IMR-90 (cell line): ENCODE data around the gene OR10J1.

Experiments used
- CTCF ChIP-seq: conservative IDR thresholded peaks from 2 replicates; pipeline ENCODE4 v1.5.1; 2012; ENCODE audit warnings: mild to moderate bottlenecking, low read depth, low read length, improper control_type of control experiment
- FOS ChIP-seq: fragments of 150-350 bp; IDR thresholded peaks from 2 replicates; pipeline ENCODE4 v1.6.1; 2016; ENCODE audit warnings: low read depth, low read length
- MAZ ChIP-seq: IDR thresholded peaks from 2 replicates; pipeline ENCODE4 v1.6.1; 2012; ENCODE audit warnings: low read depth, mild to moderate bottlenecking, low read length, improper control_type of control experiment, moderate library complexity, borderline replicate concordance
- NFE2L2 ChIP-seq: fragments of 150-350 bp; IDR thresholded peaks from 2 replicates; pipeline ENCODE4 v1.6.1; 2016; ENCODE audit warnings: low read depth, mild to moderate bottlenecking, low read length
- POLR2A ChIP-seq: IDR thresholded peaks from 2 replicates; pipeline ENCODE4 v1.6.1; 2012; ENCODE audit warnings: mild to moderate bottlenecking, low read depth, low read length
- RAD21 ChIP-seq: IDR thresholded peaks from 2 replicates; pipeline ENCODE4 v1.6.1; 2012; ENCODE audit warnings: low read length, improper control_type of control experiment
- RCOR1 ChIP-seq: IDR thresholded peaks from 2 replicates; pipeline ENCODE4 v1.6.1; 2012; ENCODE audit warnings: mild to moderate bottlenecking, low read length, improper control_type of control experiment; ENCODE audit not compliant: insufficient replicate concordance
- RFX5 ChIP-seq: IDR thresholded peaks from 2 replicates; pipeline ENCODE4 v1.8.0; 2012; ENCODE audit warnings: low read depth, mild to moderate bottlenecking, low read length, moderate library complexity
- SMC3 ChIP-seq: fragments of 150-350 bp; IDR thresholded peaks from 2 replicates; pipeline ENCODE4 v1.6.1; 2016; ENCODE audit warnings: low read depth, mild to moderate bottlenecking, antibody characterized with exemption, low read length, moderate library complexity
- TF ChIP-seq, protein P1 (sequence below): fragments of 150-350 bp; IDR thresholded peaks from 2 replicates; pipeline ENCODE4 v1.6.1; 2017; ENCODE audit warnings: mild to moderate bottlenecking, antibody characterized with exemption, low read length, low read depth

DNA sequence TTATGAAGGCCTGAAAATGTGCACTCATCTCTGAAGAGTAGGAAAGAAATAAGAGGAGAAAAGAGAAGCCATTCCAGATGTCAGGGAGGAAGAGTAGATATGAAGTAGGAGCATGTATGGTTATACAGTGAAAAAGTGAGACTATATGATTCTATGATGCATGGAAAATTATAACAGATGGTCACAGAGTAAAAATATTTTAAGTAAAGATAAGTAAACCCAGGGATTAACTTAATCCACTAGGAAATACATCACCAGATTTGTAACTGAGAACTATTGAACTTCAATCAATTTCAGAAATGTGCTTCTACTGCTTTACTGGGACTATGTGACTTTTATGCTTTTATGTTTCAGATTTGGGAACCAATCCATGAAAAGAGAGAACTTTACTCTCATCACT lies at the start of gene OR10J1:
- TF ChIP-seq, protein P1, sequence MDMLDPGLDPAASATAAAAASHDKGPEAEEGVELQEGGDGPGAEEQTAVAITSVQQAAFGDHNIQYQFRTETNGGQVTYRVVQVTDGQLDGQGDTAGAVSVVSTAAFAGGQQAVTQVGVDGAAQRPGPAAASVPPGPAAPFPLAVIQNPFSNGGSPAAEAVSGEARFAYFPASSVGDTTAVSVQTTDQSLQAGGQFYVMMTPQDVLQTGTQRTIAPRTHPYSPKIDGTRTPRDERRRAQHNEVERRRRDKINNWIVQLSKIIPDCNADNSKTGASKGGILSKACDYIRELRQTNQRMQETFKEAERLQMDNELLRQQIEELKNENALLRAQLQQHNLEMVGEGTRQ, result no peak
- TF ChIP-seq POLR2A (no peak), CTCF (no peak), RCOR1 (no peak), RFX5 (no peak), RAD21 (no peak), SMC3 (no peak), MAZ (no peak), FOS (no peak), NFE2L2 (no peak)
